HepG2 (cell line): ENCODE data around the gene KEL. TPM values are rescaled to one million over a fixed set of nuclear protein-coding genes. Genes with fewer than 3 reads are reported as not detected.

Source experiments
- ATAC-seq: fragments of 200-7000 bp; cut with Tn5 transposase; 3 replicates; pipeline ENCODE4 v1.9.1; 2020; ENCODE audit warnings: mild to moderate bottlenecking, moderate library complexity
- BruUV-seq: library from RNA; stranded (reverse); fragments of 400-500 nt; replicated peaks from 2 replicates; lab custom pipeline; 2021; lab: Mats Ljungman, UMichigan
- CTCF ChIA-PET: fragments of 300-600 bp; formaldehyde crosslinking; extraction: SDS; loops from one replicate; lab custom pipeline; 2021; ENCODE audit warnings: low total read pairs, inconsistent platforms, low intra/inter-chr PET ratio; lab: Yijun Ruan, JAX
- POLR2A ChIA-PET: fragments of 350-600 bp; sonication (Branson Sonifier 250); formaldehyde crosslinking; loops from one replicate; lab custom pipeline; 2020; ENCODE audit warnings: antibody characterized with exemption, inconsistent platforms; lab: Yijun Ruan, JAX
- DNase-seq: peaks from one replicate; pipeline ENCODE4 v3.0.0-alpha.2; 2015; ENCODE audit warnings: low spot score
- FAIRE-seq: peaks from 3 replicates; lab custom pipeline; 2011; peaks lifted over from hg19 to GRCh38; lab: Jason Lieb, UNC
- H2AFZ ChIP-seq: one replicate; pipeline ENCODE4 v1.6.1; 2011; ENCODE audit warnings: low read length, inconsistent platforms
- H3K27ac ChIP-seq: fragments of 300-600 bp; 3 replicates; pipeline ENCODE4 v1.8.0; 2011; ENCODE audit warnings: mixed run types, mild to moderate bottlenecking, mixed read lengths, low read length, inconsistent platforms; ENCODE audit not compliant: insufficient read depth; ENCODE audit errors: extremely low read length
- H3K27me3 ChIP-seq, 2 experiments: fragments of 200-600 bp in 1 of 2; 2 replicates in 1 of 2; 3 replicates in 1 of 2; pipeline versions ENCODE4 v1.6.0 to v1.8.0; 2011; ENCODE audit warnings: low read length in 2 of 2, mild to moderate bottlenecking in 2 of 2, moderate library complexity in 2 of 2, inconsistent platforms in 1 of 2; ENCODE audit not compliant: insufficient read depth in 2 of 2, control insufficient read depth in 1 of 2
- H3K36me3 ChIP-seq, 2 experiments: fragments of 200-600 bp in 1 of 2; replicated peaks in 1 of 2; 2 replicates in 1 of 2; 3 replicates in 1 of 2; pipeline versions ENCODE4 v1.5.1 to v1.8.0; 2011; ENCODE audit warnings: low read length in 2 of 2, inconsistent platforms in 1 of 2; ENCODE audit not compliant: insufficient read depth in 2 of 2, control insufficient read depth in 1 of 2
- H3K4me1 ChIP-seq: 2 replicates; pipeline ENCODE4 v1.5.1; 2012; ENCODE audit warnings: low read length, inconsistent platforms; ENCODE audit not compliant: insufficient read depth
- H3K4me2 ChIP-seq: 2 replicates; pipeline ENCODE4 v1.6.0; 2011; ENCODE audit warnings: low read depth, low read length, inconsistent platforms
- H3K4me3 ChIP-seq, 3 experiments: fragments of 200-600 bp in 1 of 3; sonication (generic), shearing (Covaris generic) in 1 of 3; replicated peaks in 1 of 3; 2 replicates each; pipeline ENCODE4 v1.5.1; 2011 to 2016; ENCODE audit warnings: low read length in 3 of 3, inconsistent platforms in 2 of 3, low read depth in 2 of 3, mild to moderate bottlenecking in 2 of 3, control low read depth in 1 of 3, mixed read lengths in 1 of 3; ENCODE audit not compliant: insufficient read depth in 1 of 3
- H3K79me2 ChIP-seq: one replicate; pipeline ENCODE4 v1.6.1; 2011; ENCODE audit warnings: low read length, inconsistent platforms; ENCODE audit not compliant: insufficient read depth
- H3K9ac ChIP-seq: 2 replicates; pipeline ENCODE4 v1.6.0; 2011; ENCODE audit warnings: mild to moderate bottlenecking, low read depth, low read length, inconsistent platforms; ENCODE audit not compliant: insufficient read depth
- H3K9me3 ChIP-seq: 2 replicates; pipeline ENCODE4 v1.5.1; 2012; ENCODE audit warnings: mild to moderate bottlenecking, low read length
- H4K20me1 ChIP-seq: 2 replicates; pipeline ENCODE4 v1.6.0; 2011; ENCODE audit warnings: inconsistent platforms, mild to moderate bottlenecking, low read length, moderate library complexity; ENCODE audit not compliant: insufficient read depth
- ASH2L ChIP-seq: fragments of 300-600, 200-600 bp; sonication (generic); IDR thresholded peaks from 2 replicates; pipeline ENCODE4 v1.7.0; 2017; ENCODE audit warnings: low read depth, mild to moderate bottlenecking, moderate library complexity, mixed read lengths, low read length; ENCODE audit not compliant: insufficient read length
- BRD4 ChIP-seq: sonication (generic); formaldehyde crosslinking; IDR thresholded peaks from 2 replicates; pipeline ENCODE4 v1.4.0; 2020; ENCODE audit warnings: missing genetic modification reagents
- ETV5 ChIP-seq: IDR thresholded peaks from 2 replicates; pipeline ENCODE4 v1.6.1; 2018; ENCODE audit warnings: missing biosample characterization, missing genetic modification reagents, inconsistent platforms, borderline replicate concordance
- KAT2B ChIP-seq: fragments of 150-350 bp; IDR thresholded peaks from 2 replicates; pipeline ENCODE4 v1.6.1; 2014; ENCODE audit warnings: low read depth, low read length, borderline replicate concordance
- KDM6A ChIP-seq: IDR thresholded peaks from 2 replicates; pipeline ENCODE4 v1.6.1; 2016; ENCODE audit warnings: low read depth
- NFKB2 ChIP-seq: sonication (generic); formaldehyde crosslinking; IDR thresholded peaks from 2 replicates; pipeline ENCODE4 v1.4.0; 2020; ENCODE audit warnings: missing genetic modification reagents, borderline replicate concordance
- ZNF281 ChIP-seq: sonication (generic); formaldehyde crosslinking; IDR thresholded peaks from 2 replicates; pipeline ENCODE4 v1.4.0; 2020; ENCODE audit warnings: missing genetic modification reagents, borderline replicate concordance
- ZNF367 ChIP-seq: sonication (generic); formaldehyde crosslinking; IDR thresholded peaks from 2 replicates; pipeline ENCODE4 v1.4.0; 2020; ENCODE audit warnings: missing genetic modification reagents, borderline replicate concordance
- WGBS: methylation state at CpG from one replicate; pipeline ENCODE4 v1.1.6; 2017; ENCODE audit warnings: low lambda C conversion rate; 5-methylcytosine and 5-hydroxymethylcytosine counted together
- in situ Hi-C: cut with HindIII; loops from 2 replicates; pipeline ENCODE4 v1.10.0; 2017; ENCODE audit warnings: low pct_unique_long_range_greater_than_20kb; ENCODE audit not compliant: extremely low pct_ligation_motif_present
- intact Hi-C: fragments of 100-400 bp; cut with micrococcal nuclease; formaldehyde crosslinking; loops from one replicate; pipeline ENCODE4 v1.10.0; 2022; ENCODE audit not compliant: unreplicated experiment
- polyA plus RNA-seq, 8 experiments: library from polyadenylated mRNA; depleted of rRNA in 3 of 8; stranded (reverse) in 7 of 8; unstranded in 1 of 8; fragments of >200 nt; fragmentation: Illumina TruSeq in 4 of 8; extraction: Trizol in 4 of 8; gene quantifications; 2 replicates each; pipeline versions ENCODE4 v1.2.1 to v1.2.3, GENCODE V29; 2011 to 2016; ENCODE audit warnings: low read depth in 4 of 8, missing spikeins in 1 of 8, mixed read lengths in 1 of 8; ENCODE audit not compliant: insufficient read depth in 1 of 8
- total RNA-seq, 5 experiments: library from RNA; depleted of rRNA; stranded (reverse); fragments of >200 nt; fragmentation: Illumina TruSeq; extraction: Trizol; gene quantifications; 2 replicates each; pipeline ENCODE4 v1.2.3, GENCODE V29; 2016; ENCODE audit warnings: low read depth in 1 of 5

The KEL gene
- total and polyA plus RNA-seq, 2 of the 13 experiments (the other 11 are each of a cell fraction or from before 2014, with no cell fraction given): 0.03 TPM; not detected in 1

GRCh38 chr7:142918901-142919300 lies 43.3 kb downstream of the KEL start (continued):
- TF ChIP-seq ZNF281 (CRISPR knock-in tag): no peak
- no peak for TF ChIP-seq ASH2L
- TF ChIP-seq KAT2B: no peak
- no peak for TF ChIP-seq ZNF367 (CRISPR knock-in tag)
- TF ChIP-seq NFKB2 (CRISPR knock-in tag): no peak
- TF ChIP-seq ETV5 (CRISPR knock-in tag): no peak

- H3K4me3 ChIP-seq: no peak overlapping the region
- intact Hi-C loops: no loop called here
- WGBS: 0% methylated on average over 3 of the region's 3 CpGs
- TF ChIP-seq BRD4 (CRISPR knock-in tag) (no peak), KDM6A (CRISPR knock-in tag) (no peak)
- TF ChIP-seq, all 625 proteins: peak for 0
- Histone ChIP-seq H3K79me2 (no peaks in the 10 kb centered on the region), H3K4me1 (no peaks in the 10 kb centered on the region), H3K27me3 (no peaks in the 10 kb centered on the region), H3K27ac (no peak overlapping the region), H4K20me1 (no peaks in the 10 kb centered on the region), H3K9ac (no peak overlapping the region), H3K36me3 (no peaks in the 10 kb centered on the region), H2AFZ (no peak overlapping the region), H3K4me2 (no peak overlapping the region), H3K9me3 (no peaks in the 10 kb centered on the region)
- DNase-seq (no peak), FAIRE-seq (no peak), ATAC-seq (no peak)
- in situ Hi-C loops: no loop called here
- POLR2A ChIA-PET: no interaction called here
- BruUV-seq: no TSS peak
- CTCF ChIA-PET: no interaction called here
Measured at GRCh38 chr7:142917447-142917846, 44.7 kb downstream of the KEL start.
